Right atrium auricular region (tissue), 2 donors: Measurements from ENCODE around the gene C16orf74. TPM values are rescaled to one million over a fixed set of nuclear protein-coding genes. Genes with fewer than 3 reads are reported as not detected.

Experiments used
- DNase-seq: peaks from one replicate; pipeline ENCODE4 v3.0.0-alpha.2; 2019; ENCODE audit warnings: low spot score
- H3K27ac ChIP-seq, 2 donors: fragments of 200-600 bp; sonication (generic); 1 replicate in 1 of 2; 2 replicates in 1 of 2; pipeline ENCODE4 v1.5.1; 2016 to 2019
- H3K27me3 ChIP-seq, 2 donors: fragments of 200-600 bp; sonication (generic); one replicate each; pipeline versions ENCODE4 v1.5.1 to v1.6.0; 2017 to 2019
- H3K36me3 ChIP-seq: fragments of 200-600 bp; sonication (generic); one replicate; pipeline ENCODE4 v1.5.1; 2016
- H3K4me1 ChIP-seq, 2 donors: fragments of 200-600 bp; sonication (generic); one replicate each; pipeline versions ENCODE4 v1.5.1 to v1.6.0; 2017 to 2019
- H3K4me3 ChIP-seq, 2 donors: fragments of 200-600 bp; sonication (generic); 1 replicate in 1 of 2; 2 replicates in 1 of 2; pipeline ENCODE4 v1.5.1; 2017 to 2019; ENCODE audit warnings: mild to moderate bottlenecking in 1 of 2, moderate library complexity in 1 of 2
- H3K9me3 ChIP-seq, 2 donors: fragments of 200-600 bp; sonication (generic); one replicate each; pipeline ENCODE4 v1.5.1; 2019
- total RNA-seq, 2 donors: library from RNA; depleted of rRNA; stranded (reverse); fragments of >200 nt; gene quantifications; one replicate each; pipeline ENCODE4 v1.1.0, GENCODE V29; 2016
- TF ChIP-seq, protein P1 (sequence below), 2 donors: fragments of 200-600 bp; sonication (generic); IDR thresholded peaks; one replicate each; pipeline ENCODE4 v1.5.1; 2019; ENCODE audit warnings: antibody characterized with exemption in 2 of 2

The C16orf74 gene
- total RNA-seq, 2 donors from 2014 or later = 0.79 to 1.4 TPM

- no peak for DNase-seq
- Histone ChIP-seq H3K36me3 (peaks cover 30% of the 10 kb centered on the region), H3K9me3 (no peaks in the 10 kb centered on the region), H3K4me1 (peaks cover 0 to 21% of the 10 kb centered on the region in 2 donors), H3K27ac (no peak overlapping the region), H3K4me3 (no peak overlapping the region), H3K27me3 (no peaks in the 10 kb centered on the region)
- TF ChIP-seq, protein P1, sequence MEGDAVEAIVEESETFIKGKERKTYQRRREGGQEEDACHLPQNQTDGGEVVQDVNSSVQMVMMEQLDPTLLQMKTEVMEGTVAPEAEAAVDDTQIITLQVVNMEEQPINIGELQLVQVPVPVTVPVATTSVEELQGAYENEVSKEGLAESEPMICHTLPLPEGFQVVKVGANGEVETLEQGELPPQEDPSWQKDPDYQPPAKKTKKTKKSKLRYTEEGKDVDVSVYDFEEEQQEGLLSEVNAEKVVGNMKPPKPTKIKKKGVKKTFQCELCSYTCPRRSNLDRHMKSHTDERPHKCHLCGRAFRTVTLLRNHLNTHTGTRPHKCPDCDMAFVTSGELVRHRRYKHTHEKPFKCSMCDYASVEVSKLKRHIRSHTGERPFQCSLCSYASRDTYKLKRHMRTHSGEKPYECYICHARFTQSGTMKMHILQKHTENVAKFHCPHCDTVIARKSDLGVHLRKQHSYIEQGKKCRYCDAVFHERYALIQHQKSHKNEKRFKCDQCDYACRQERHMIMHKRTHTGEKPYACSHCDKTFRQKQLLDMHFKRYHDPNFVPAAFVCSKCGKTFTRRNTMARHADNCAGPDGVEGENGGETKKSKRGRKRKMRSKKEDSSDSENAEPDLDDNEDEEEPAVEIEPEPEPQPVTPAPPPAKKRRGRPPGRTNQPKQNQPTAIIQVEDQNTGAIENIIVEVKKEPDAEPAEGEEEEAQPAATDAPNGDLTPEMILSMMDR (IDR thresholded peaks at IDR 0.05) = no peak
Observed at GRCh38 chr16:85785927-85786326, 35.0 kb upstream of the C16orf74 start.

- H3K4me1 ChIP-seq = peaks cover 0 to 14% of the 10 kb centered on the region in 2 donors
- H3K4me3 ChIP-seq = no peak overlapping the region
- H3K27ac ChIP-seq = no peak overlapping the region
- TF ChIP-seq, protein P1 (IDR thresholded peaks at IDR 0.05) = no peak
- no peaks in the 10 kb centered on the region for H3K9me3 ChIP-seq
- H3K27me3 ChIP-seq = no peaks in the 10 kb centered on the region
- no peak for DNase-seq
- peaks cover 41% of the 10 kb centered on the region for H3K36me3 ChIP-seq
Observed at GRCh38 chr16:85784813-85785212, 33.9 kb upstream of the C16orf74 start.

DNA sequence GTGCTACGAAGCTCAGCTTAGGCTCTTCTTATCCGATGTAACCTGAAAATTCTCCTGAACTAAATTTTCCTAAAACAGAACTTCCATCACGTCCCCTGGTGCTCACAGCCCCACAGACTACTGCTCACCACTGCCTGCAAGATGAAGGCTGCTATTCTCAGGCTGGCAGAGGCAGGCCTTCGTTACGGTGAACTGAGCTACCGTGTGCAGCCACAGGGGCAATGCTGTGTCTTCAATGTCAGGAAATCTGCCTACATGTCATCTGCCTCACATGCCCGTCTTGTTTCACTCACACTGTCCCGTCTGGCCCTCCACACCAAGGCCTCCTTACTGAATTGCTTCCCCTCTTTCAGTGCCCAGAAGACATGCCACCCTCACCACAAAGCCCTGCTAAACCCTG, 32.5 kb upstream of the C16orf74 start:
- H3K4me1 ChIP-seq = peaks cover 0 to 10% of the 10 kb centered on the region in 2 donors
- no peak for DNase-seq
- H3K27ac ChIP-seq = no peak overlapping the region
- H3K9me3 ChIP-seq = no peaks in the 10 kb centered on the region
- no peak overlapping the region for H3K4me3 ChIP-seq
- TF ChIP-seq, protein P1 (IDR thresholded peaks at IDR 0.05) = no peak
- H3K27me3 ChIP-seq = no peaks in the 10 kb centered on the region
- H3K36me3 ChIP-seq = peaks cover 52% of the 10 kb centered on the region

- TF ChIP-seq, protein P1 (IDR thresholded peaks at IDR 0.05) = no peak
- Histone ChIP-seq H3K4me3 (no peak overlapping the region), H3K9me3 (no peaks in the 10 kb centered on the region), H3K36me3 (peaks cover 47% of the 10 kb centered on the region), H3K4me1 (peaks cover 0 to 10% of the 10 kb centered on the region in 2 donors), H3K27me3 (no peaks in the 10 kb centered on the region), H3K27ac (no peak overlapping the region)
- DNase-seq = no peak
Observed at GRCh38 chr16:85782451-85782850, 31.6 kb upstream of the C16orf74 start.

GRCh38 chr16:85781695-85782370, 30.9 kb upstream of the C16orf74 start:
- Histone ChIP-seq H3K27ac (no peak overlapping the region), H3K4me3 (no peak overlapping the region), H3K9me3 (no peaks in the 10 kb centered on the region), H3K4me1 (peaks cover 0 to 10% of the 10 kb centered on the region in 2 donors), H3K36me3 (peaks cover 41% of the 10 kb centered on the region), H3K27me3 (no peaks in the 10 kb centered on the region)
- DNase-seq = no peak
- TF ChIP-seq, protein P1 (IDR thresholded peaks at IDR 0.05) = no peak

GRCh38 chr16:85781156-85781555, 30.3 kb upstream of the C16orf74 start:
- no peaks in the 10 kb centered on the region for H3K27me3 ChIP-seq
- H3K4me1 ChIP-seq = peaks cover 0 to 10% of the 10 kb centered on the region in 2 donors
- no peaks in the 10 kb centered on the region for H3K9me3 ChIP-seq
- TF ChIP-seq, protein P1 (IDR thresholded peaks at IDR 0.05) = no peak
- DNase-seq = no peak
- no peak overlapping the region for H3K4me3 ChIP-seq
- peaks cover 40% of the 10 kb centered on the region for H3K36me3 ChIP-seq
- H3K27ac ChIP-seq = no peak overlapping the region
